ENCODE data around the gene MAGEC3.

The MAGEC3 gene

DNA sequence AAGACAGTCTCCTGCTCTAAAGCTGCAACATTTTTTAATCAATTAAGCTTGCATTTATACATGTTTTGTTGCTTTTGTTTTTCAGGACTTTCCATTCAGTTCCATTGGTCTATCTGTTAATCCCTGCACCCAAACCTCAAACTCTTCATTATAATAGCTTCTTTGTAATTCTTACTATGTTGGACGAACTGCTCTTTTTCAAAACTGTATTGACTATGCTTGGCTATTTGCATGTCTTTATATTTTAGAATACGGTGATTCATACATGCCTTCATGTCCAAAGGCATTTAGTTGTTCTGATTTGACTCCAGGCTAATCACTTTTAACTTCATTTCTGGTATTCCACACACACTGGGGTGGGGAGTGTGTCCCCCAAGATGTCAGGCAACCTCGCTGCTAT, 79.7 kb downstream of the MAGEC3 start:
- no peak for TF ChIP-seq CTCF (IDR thresholded peaks at IDR 0.05)

- no peak for TF ChIP-seq CTCF (IDR thresholded peaks at IDR 0.05)
Measured at GRCh38 chrX:141924293-141924692, 86.2 kb downstream of the MAGEC3 start.

DNA sequence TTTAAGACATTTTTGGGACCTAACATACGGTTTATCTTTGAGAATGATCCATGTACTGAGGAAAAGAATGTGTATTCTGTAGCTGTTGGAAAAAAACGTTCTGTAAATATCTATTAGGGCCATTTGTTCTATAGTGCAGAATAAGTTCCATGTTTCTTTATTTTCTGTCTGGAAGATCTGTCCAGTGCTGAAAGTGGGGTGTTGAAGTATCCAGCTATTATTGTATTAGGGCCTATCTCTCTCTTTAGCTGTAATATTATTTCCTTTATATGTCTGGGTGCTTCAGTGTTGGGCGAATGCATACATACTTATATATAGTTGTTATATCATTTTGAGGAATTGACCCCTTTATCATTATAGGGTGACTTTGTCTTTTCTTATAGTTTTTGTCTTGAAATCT, 90.3 kb downstream of the MAGEC3 start:
- TF ChIP-seq CTCF (IDR thresholded peaks at IDR 0.05), result no peak

DNA sequence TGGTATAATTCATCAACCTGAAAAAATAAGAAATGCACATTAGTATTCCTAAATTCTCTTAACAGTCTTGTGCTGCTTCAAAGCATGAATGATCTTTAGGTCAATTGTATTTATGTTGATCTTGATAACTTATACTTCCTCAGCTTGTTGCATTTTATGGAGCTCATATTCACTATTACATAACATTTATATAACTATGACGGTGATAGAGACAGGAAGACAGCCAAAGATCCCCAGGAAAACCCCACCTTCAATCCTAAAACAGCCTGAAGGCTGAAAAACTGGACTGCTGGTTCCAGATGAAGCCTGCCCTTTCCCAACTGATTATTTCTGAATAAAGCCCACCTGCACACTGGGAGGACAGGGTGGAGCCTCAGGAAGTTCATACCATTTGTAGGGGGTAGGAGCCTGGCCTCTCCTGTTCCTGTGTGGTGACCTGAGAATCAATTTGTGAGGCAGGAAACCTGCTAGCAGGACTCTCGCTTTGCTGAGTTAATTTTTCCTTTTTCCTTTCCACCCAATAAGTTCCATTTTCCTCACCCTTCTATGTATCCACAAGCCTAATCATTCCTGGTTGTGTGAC, 96.0 kb downstream of the MAGEC3 start:
- no peak for TF ChIP-seq CTCF (IDR thresholded peaks at IDR 0.05)

DNA sequence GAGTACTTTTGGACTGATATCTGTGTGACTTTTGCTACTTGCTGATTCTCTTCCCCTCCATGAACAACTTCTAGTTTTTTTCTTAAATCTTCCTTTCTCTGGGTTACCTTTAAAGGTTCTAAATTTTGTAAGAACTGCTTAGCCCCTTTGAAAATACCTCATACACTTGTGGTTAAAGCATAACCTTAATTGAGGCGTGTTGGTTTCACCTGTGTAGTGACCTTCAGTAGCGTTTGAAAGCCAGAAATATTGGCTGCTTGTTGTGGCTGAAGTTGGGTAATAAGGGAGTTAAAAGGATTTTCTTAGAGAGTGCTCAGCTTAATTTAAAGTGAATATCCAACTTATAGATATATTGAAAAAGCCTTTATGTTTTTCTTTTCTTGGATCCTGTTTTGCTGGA, 97.5 kb downstream of the MAGEC3 start:
- no peak for TF ChIP-seq CTCF (IDR thresholded peaks at IDR 0.05)

- peak; percentile 30; the same call in 1 of the 2 replicates for TF ChIP-seq CTCF (IDR thresholded peaks at IDR 0.05)
Measured at GRCh38 chrX:141936080-141936479, 98.0 kb downstream of the MAGEC3 start.

DNA sequence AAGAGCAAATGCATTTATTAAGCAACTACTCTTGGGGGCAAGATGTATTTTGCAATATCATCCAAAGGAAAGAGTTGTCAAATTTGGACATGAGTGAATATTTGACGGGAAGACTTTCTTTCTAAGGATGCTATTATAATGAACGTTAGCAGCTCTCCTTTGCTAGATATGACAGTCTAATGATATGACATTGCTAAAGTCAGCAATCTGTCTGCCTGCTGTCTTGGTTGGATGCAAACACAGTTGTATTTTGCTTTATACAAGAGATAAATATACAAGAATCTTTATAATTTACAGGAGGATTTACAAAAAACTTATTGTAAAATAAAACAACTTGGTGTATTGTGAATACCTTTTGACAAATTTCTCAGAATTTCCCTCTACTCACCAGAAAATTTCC, 103.1 kb downstream of the MAGEC3 start:
- no peak for TF ChIP-seq CTCF (IDR thresholded peaks at IDR 0.05)

DNA sequence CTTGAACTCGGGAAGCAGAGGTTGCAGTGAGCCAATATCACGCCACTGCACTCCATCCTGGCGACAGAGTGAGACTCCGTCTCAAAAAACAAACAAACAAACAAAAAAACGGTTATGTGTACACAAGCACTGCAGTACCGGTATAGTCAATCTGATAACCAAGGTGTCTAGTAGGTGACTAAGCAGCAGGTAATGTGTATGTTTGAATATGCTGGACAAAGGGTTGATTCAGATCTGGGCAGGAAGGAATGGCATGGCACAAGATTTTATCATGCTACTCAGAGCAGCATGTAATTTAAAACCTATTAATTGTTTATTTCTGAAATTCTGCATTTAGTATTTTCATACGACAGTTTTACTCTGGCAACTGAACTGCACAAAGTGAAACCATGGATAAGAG, 107.3 kb downstream of the MAGEC3 start:
- TF ChIP-seq CTCF (IDR thresholded peaks at IDR 0.05), result no peak

Data from LNCAP (cell line).